Activated CD8-positive, alpha-beta T cell treated with anti-CD3 and anti-CD28 coated beads for 36 hours (primary cell): Measurements from ENCODE around the gene TMEM184B. TPM values are rescaled to one million over a fixed set of nuclear protein-coding genes. Genes with fewer than 3 reads are reported as not detected.

Experiments used
- ATAC-seq: fragments of 200-7000 bp; cut with Tn5 transposase; one replicate; pipeline ENCODE4 v1.10.0; 2021; ENCODE audit warnings: mild to moderate bottlenecking, moderate library complexity
- CTCF ChIA-PET: fragments of 350-600 bp; sonication (Branson Sonifier 250); formaldehyde crosslinking; loops from one replicate; lab custom pipeline; 2021; ENCODE audit warnings: antibody characterized with exemption; lab: Charles Lee
- POLR2A ChIA-PET: fragments of 350-600 bp; sonication (Branson Sonifier 250); formaldehyde crosslinking; loops from one replicate; lab custom pipeline; 2021; ENCODE audit warnings: antibody characterized with exemption; lab: Charles Lee
- DNase-seq: peaks from one replicate; pipeline ENCODE4 v3.0.0-alpha.2; 2020
- H3K27ac Mint-ChIP-seq: one replicate; pipeline ENCODE4 v1.8.0; 2021; ENCODE audit warnings: mild to moderate bottlenecking, mixed read lengths
- H3K27me3 Mint-ChIP-seq: one replicate; pipeline ENCODE4 v1.8.0; 2021; ENCODE audit warnings: mixed read lengths
- H3K36me3 Mint-ChIP-seq: one replicate; pipeline ENCODE4 v1.8.0; 2021; ENCODE audit warnings: low read depth, mixed read lengths
- H3K4me1 Mint-ChIP-seq: one replicate; pipeline ENCODE4 v1.8.0; 2021; ENCODE audit warnings: low read depth, mixed read lengths
- H3K4me3 Mint-ChIP-seq: one replicate; pipeline ENCODE4 v1.8.0; 2021; ENCODE audit warnings: mild to moderate bottlenecking, moderate library complexity, mixed read lengths
- H3K9me3 Mint-ChIP-seq: one replicate; pipeline ENCODE4 v1.8.0; 2021; ENCODE audit warnings: mixed read lengths
- CTCF ChIP-seq: fragments of 200-600 bp; IDR thresholded peaks from one replicate; pipeline ENCODE4 v1.8.0; 2022; ENCODE audit warnings: antibody characterized with exemption, mild to moderate bottlenecking
- intact Hi-C: fragments of 100-400 bp; cut with micrococcal nuclease; formaldehyde crosslinking; loops from one replicate; pipeline ENCODE4 v1.10.0; 2022
- total RNA-seq, 2 experiments: library from RNA; stranded (reverse); gene quantifications; one replicate each; pipeline ENCODE4 v1.2.3, GENCODE V29; 2021

TMEM184B gene
- total RNA-seq, 2 experiments from 2014 or later: 15.7 to 16.8 TPM

GRCh38 chr22:38176170-38176741 is 96.6 kb downstream of the TMEM184B start:
- no peaks in the 10 kb centered on the region for H3K27me3 Mint-ChIP-seq
- POLR2A ChIA-PET: interaction anchor here (0.6 to 1.8 kb wide), 3 partner anchors 12 to 62 kb away, joined by 3 to 7 read pairs (median 4); partner anchors contain the start of gene MAFF
- no peak for TF ChIP-seq CTCF
- peak overlapping the region; percentile 82 for H3K27ac Mint-ChIP-seq
- intact Hi-C loops: no loop called here
- peaks cover 68% of the 10 kb centered on the region for H3K4me1 Mint-ChIP-seq
- CTCF ChIA-PET: interaction anchor here (1.1 to 3.4 kb wide), 6 partner anchors 12 to 176 kb away, joined by 3 to 13 read pairs (median 4); no protein-coding TSS in a partner anchor
- no peaks in the 10 kb centered on the region for H3K9me3 Mint-ChIP-seq
- peak; percentile 38 for ATAC-seq
- H3K4me3 Mint-ChIP-seq: peak overlapping the region; percentile 42
- DNase-seq: peak; percentile 65
- peaks cover 7% of the 10 kb centered on the region for H3K36me3 Mint-ChIP-seq

- ATAC-seq: no peak
- ChIA-PET CTCF (interaction anchor here (1.1 to 3.4 kb wide), 5 partner anchors 13 to 123 kb away, joined by 3 to 13 read pairs (median 4); no protein-coding TSS in a partner anchor), POLR2A (interaction anchor here (1.8 kb wide), 1 partner anchor 26 kb away, joined by 7 read pairs; the partner anchor contains the start of gene MAFF)
- intact Hi-C loops: no loop called here
- TF ChIP-seq CTCF: no peak
- Mint-ChIP-seq H3K36me3 (peaks cover 8% of the 10 kb centered on the region), H3K4me3 (peak overlapping the region; percentile 42), H3K9me3 (no peaks in the 10 kb centered on the region), H3K27ac (peak overlapping the region; percentile 82), H3K27me3 (no peaks in the 10 kb centered on the region), H3K4me1 (peaks cover 65% of the 10 kb centered on the region)
- DNase-seq: no peak
Measured at GRCh38 chr22:38175206-38176118, 97.3 kb downstream of the TMEM184B start.

GRCh38 chr22:38174626-38175025 is 98.2 kb downstream of the TMEM184B start:
- no peak for TF ChIP-seq CTCF
- ChIA-PET POLR2A (interaction anchor here (0.5 to 1.2 kb wide), 2 partner anchors 21 to 315 kb away, joined by 3 read pairs; no protein-coding TSS in a partner anchor), CTCF (interaction anchor here (3.4 kb wide), 1 partner anchor 122 kb away, joined by 13 read pairs; no protein-coding TSS in a partner anchor)
- ATAC-seq (no peak), DNase-seq (no peak)
- H3K9me3 Mint-ChIP-seq: no peaks in the 10 kb centered on the region
- intact Hi-C loops: no loop called here
- H3K4me3 Mint-ChIP-seq: no peak overlapping the region
- no peak overlapping the region for H3K27ac Mint-ChIP-seq
- H3K36me3 Mint-ChIP-seq: peaks cover 8% of the 10 kb centered on the region
- H3K4me1 Mint-ChIP-seq: peaks cover 57% of the 10 kb centered on the region
- no peaks in the 10 kb centered on the region for H3K27me3 Mint-ChIP-seq

- peak overlapping the region; percentile 86 for H3K27ac Mint-ChIP-seq
- POLR2A ChIA-PET: interaction anchor here (1.2 kb wide), 1 partner anchor 20 kb away, joined by 3 read pairs; no protein-coding TSS in a partner anchor
- no peaks in the 10 kb centered on the region for H3K27me3 Mint-ChIP-seq
- H3K36me3 Mint-ChIP-seq: peaks cover 6% of the 10 kb centered on the region
- no peak overlapping the region for H3K4me3 Mint-ChIP-seq
- H3K4me1 Mint-ChIP-seq: peaks cover 50% of the 10 kb centered on the region
- H3K9me3 Mint-ChIP-seq: no peaks in the 10 kb centered on the region
- TF ChIP-seq CTCF: no peak
- CTCF ChIA-PET: no interaction called here
- ATAC-seq (no peak), DNase-seq (no peak)
- intact Hi-C loops: no loop called here
Measured at GRCh38 chr22:38173641-38173906, 99.2 kb downstream of the TMEM184B start.
